PC-9 (cell line): ENCODE measurements around the gene CC2D1A. TPM values are rescaled to one million over a fixed set of nuclear protein-coding genes. Genes with fewer than 3 reads are reported as not detected.

ENCODE experiments used
- BruUV-seq: library from RNA; stranded (reverse); fragments of 400-500 nt; replicated peaks from 2 replicates; lab custom pipeline; 2021; lab: Mats Ljungman, UMichigan
- CTCF ChIA-PET: fragments of 300-600 bp; sonication (Branson Sonifier 250); formaldehyde crosslinking; loops from one replicate; lab custom pipeline; 2022; ENCODE audit warnings: antibody characterized with exemption; lab: Charles Lee
- POLR2A ChIA-PET: fragments of 300-600 bp; sonication (Branson Sonifier 250); formaldehyde crosslinking; loops from one replicate; lab custom pipeline; 2022; ENCODE audit warnings: antibody characterized with exemption; ENCODE audit not compliant: unreplicated experiment; lab: Charles Lee
- DNase-seq, 2 experiments: peaks; one replicate each; pipeline versions ENCODE4 v3.0.0 to v3.0.0-alpha.2; 2015 to 2022; ENCODE audit warnings: mixed read lengths in 1 of 2
- H2AFZ ChIP-seq: fragments of 200-600 bp; sonication (generic); 2 replicates; pipeline ENCODE4 v1.8.1; 2017; ENCODE audit warnings: antibody characterized with exemption
- H3F3A ChIP-seq: fragments of 200-600 bp; sonication (generic); 2 replicates; pipeline ENCODE4 v1.8.1; 2017; ENCODE audit warnings: antibody characterized with exemption, mild to moderate bottlenecking, low read depth; ENCODE audit not compliant: insufficient read depth
- H3K27ac ChIP-seq: fragments of 200-600 bp; sonication (generic); 2 replicates; pipeline ENCODE4 v1.6.1; 2016; ENCODE audit warnings: mixed run types
- H3K27me3 ChIP-seq: fragments of 200-600 bp; sonication (generic); 2 replicates; pipeline ENCODE4 v1.6.1; 2016; ENCODE audit warnings: low read depth, mixed run types; ENCODE audit not compliant: insufficient read depth
- H3K36me3 ChIP-seq: fragments of 200-600 bp; sonication (generic); 2 replicates; pipeline ENCODE4 v1.6.1; 2016; ENCODE audit warnings: low read depth, mixed run types
- H3K4me1 ChIP-seq: fragments of 200-600 bp; sonication (generic); replicated peaks from 2 replicates; pipeline ENCODE4 v1.6.1; 2016; ENCODE audit warnings: mixed run types; ENCODE audit not compliant: insufficient read depth
- H3K4me2 ChIP-seq: fragments of 200-600 bp; sonication (generic); 2 replicates; pipeline ENCODE4 v1.6.1; 2017; ENCODE audit warnings: mixed run types
- H3K4me3 ChIP-seq: fragments of 200-600 bp; sonication (generic); 2 replicates; pipeline ENCODE4 v1.6.1; 2016; ENCODE audit warnings: mixed run types
- H3K79me2 ChIP-seq: fragments of 200-600 bp; sonication (generic); 2 replicates; pipeline ENCODE4 v1.6.1; 2017; ENCODE audit warnings: low read depth, mixed run types
- H3K9me2 ChIP-seq: fragments of 200-600 bp; sonication (generic); 2 replicates; pipeline ENCODE4 v1.8.1; 2017; ENCODE audit warnings: mild to moderate bottlenecking; ENCODE audit not compliant: insufficient read depth
- H3K9me3 ChIP-seq: fragments of 200-600 bp; sonication (generic); 2 replicates; pipeline ENCODE4 v1.8.1; 2016; ENCODE audit warnings: low read depth; ENCODE audit not compliant: insufficient read depth
- H4K20me1 ChIP-seq: fragments of 200-600 bp; sonication (generic); 2 replicates; pipeline ENCODE4 v1.8.1; 2017; ENCODE audit not compliant: insufficient read depth
- EZH2 ChIP-seq: fragments of 200-600 bp; sonication (generic); IDR thresholded peaks from 2 replicates; pipeline ENCODE4 v1.8.0; 2017; ENCODE audit warnings: antibody characterized with exemption, low read depth
- intact Hi-C: fragments of 100-400 bp; cut with micrococcal nuclease; formaldehyde crosslinking; loops from one replicate; pipeline ENCODE4 v1.10.0; 2022; ENCODE audit not compliant: unreplicated experiment
- total RNA-seq: library from RNA; stranded (reverse); gene quantifications from 2 replicates; pipeline ENCODE4 v1.2.3, GENCODE V29; 2021
- TF ChIP-seq, protein P1 (sequence below): fragments of 200-600 bp; sonication (generic); conservative IDR thresholded peaks from 2 replicates; pipeline ENCODE4 v1.6.1; 2017; ENCODE audit warnings: mixed run types, antibody characterized with exemption, mild to moderate bottlenecking, moderate library complexity

Gene CC2D1A
- total RNA-seq, 1 experiment from 2014 or later, result 55.1 TPM

DNA sequence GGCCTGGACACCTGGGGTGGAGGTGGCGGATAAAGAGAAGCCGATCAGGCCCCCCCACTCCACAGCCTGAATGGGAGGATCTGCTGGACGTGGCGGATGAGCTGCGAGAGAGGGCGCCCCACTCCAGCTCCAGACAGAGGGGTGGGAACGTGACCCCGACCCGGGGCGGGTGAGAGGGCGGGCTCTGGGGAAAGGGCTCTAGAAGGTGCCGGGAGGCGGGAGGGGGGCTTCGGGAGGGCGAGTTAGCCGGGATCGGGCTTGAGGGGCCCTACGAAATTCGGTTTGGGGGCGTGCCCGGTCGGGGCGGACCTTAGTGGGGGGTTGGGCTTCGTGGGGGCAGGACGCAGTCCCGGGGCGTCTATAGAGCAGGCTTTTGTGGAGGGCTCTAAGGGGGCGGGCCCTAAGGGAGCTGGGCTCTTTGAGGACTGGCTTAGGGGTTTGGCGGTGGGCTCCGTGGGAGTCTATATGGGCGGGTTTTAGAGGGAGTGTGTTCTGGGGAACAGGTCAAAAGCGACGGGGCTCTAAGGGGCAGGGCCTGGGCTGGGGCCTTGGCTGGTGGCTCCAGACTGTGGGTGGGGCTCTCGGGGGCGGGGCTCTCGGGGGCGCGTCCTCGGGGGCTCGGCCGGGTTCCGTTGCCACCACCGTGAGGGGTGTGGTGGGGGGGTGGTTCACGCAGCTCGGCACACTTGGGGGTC lies 33.2 kb upstream of the CC2D1A start:
- Histone ChIP-seq H3K9me2 (no peaks in the 10 kb centered on the region), H3F3A (peaks cover 43% of the 10 kb centered on the region; the same call in 1 of the 2 replicates), H3K4me3 (peak overlapping the region; percentile 65), H3K4me2 (peak overlapping the region; percentile 81), H3K36me3 (no peaks in the 10 kb centered on the region), H4K20me1 (no peaks in the 10 kb centered on the region), H2AFZ (peak overlapping the region; percentile 89), H3K27ac (no peak overlapping the region), H3K27me3 (no peaks in the 10 kb centered on the region), H3K79me2 (no peaks in the 10 kb centered on the region), H3K9me3 (no peaks in the 10 kb centered on the region), H3K4me1 (peaks cover 9% of the 10 kb centered on the region; the same call in 1 of the 2 replicates)
- ChIA-PET POLR2A (interaction anchor here (0.6 to 0.9 kb wide), 4 partner anchors 25 to 264 kb away, joined by 3 to 4 read pairs (median 4); partner anchors contain the start of gene ASF1B), CTCF (interaction anchor here (0.5 to 1.0 kb wide), 9 partner anchors 14 to 422 kb away, joined by 3 to 23 read pairs (median 7); partner anchors contain the start of gene MRI1)
- DNase-seq, result peak; percentile 59 to 61
- TF ChIP-seq EZH2, result no peak
- TF ChIP-seq, protein P1, sequence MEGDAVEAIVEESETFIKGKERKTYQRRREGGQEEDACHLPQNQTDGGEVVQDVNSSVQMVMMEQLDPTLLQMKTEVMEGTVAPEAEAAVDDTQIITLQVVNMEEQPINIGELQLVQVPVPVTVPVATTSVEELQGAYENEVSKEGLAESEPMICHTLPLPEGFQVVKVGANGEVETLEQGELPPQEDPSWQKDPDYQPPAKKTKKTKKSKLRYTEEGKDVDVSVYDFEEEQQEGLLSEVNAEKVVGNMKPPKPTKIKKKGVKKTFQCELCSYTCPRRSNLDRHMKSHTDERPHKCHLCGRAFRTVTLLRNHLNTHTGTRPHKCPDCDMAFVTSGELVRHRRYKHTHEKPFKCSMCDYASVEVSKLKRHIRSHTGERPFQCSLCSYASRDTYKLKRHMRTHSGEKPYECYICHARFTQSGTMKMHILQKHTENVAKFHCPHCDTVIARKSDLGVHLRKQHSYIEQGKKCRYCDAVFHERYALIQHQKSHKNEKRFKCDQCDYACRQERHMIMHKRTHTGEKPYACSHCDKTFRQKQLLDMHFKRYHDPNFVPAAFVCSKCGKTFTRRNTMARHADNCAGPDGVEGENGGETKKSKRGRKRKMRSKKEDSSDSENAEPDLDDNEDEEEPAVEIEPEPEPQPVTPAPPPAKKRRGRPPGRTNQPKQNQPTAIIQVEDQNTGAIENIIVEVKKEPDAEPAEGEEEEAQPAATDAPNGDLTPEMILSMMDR, result peak; percentile 69; the same call in 1 of the 2 replicates
- intact Hi-C loops, result no loop called here
- BruUV-seq, result TSS peak; percentile 57

DNA sequence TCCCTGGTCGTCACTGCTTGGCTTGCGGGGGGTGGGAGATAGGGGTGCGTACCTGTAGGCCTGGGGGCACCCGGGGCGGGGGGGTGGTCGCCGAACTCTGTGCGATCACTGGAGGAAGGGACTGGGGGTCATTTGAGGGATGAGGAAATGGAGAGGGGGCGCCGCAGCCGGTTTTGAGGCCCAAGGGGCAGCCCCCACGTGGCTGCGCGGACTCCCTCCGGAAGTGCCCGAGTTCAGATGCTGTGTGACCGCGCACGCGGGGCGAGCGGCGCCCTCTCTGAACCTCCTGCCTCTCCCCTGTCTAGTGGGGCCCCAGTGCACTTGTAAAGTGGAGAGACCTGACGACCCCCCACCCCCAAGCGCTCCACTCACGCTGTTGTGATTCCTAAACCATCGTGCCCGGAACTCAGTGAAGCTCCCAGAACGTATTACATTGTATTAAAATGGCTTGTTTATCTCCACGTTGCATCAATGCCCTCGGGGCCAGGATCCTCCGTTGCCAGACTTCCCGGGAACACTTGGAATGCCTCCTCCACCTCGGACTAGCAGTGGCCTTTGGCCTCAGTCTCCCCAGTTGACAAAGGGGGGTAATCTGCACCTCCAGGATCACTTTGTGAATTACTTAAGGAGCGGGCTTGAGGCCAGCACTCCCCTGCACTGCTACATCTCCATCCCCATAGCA lies 32.0 kb upstream of the CC2D1A start:
- no TSS peak for BruUV-seq
- H3K4me3 ChIP-seq, result no peak overlapping the region
- no peaks in the 10 kb centered on the region for H3K79me2 ChIP-seq

DNA sequence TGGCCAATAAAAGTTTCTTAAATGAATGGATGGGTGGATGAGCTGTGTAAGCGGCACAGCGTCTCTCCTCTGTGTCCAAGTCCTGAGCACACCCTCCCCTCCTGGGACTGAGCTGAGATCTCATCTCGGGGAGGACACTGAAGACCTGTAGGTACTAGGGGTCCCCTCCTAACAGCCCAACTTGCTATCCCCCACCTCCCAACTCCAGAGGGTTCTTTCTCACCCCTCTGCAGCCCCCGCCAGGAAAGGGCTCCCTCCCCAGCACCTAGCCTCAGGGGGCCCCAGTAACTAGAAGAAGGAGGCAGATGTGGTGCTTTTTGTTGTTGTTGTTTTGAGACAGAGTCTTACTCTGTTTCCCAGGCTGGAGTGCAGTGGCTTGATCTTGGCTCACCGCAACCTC lies 30.2 kb upstream of the CC2D1A start:
- CTCF ChIA-PET, result interaction anchor here (0.5 kb wide), 1 partner anchor 596 kb away, joined by 13 read pairs; no protein-coding TSS in a partner anchor
- POLR2A ChIA-PET, result no interaction called here
- no peaks in the 10 kb centered on the region for H3K9me3 ChIP-seq
- TF ChIP-seq, protein P1, result no peak
- TF ChIP-seq EZH2, result no peak
- no peaks in the 10 kb centered on the region for H3K36me3 ChIP-seq
- peaks cover 15% of the 10 kb centered on the region for H3K4me1 ChIP-seq
- peaks cover 32% of the 10 kb centered on the region; the same call in 1 of the 2 replicates for H3F3A ChIP-seq
- H2AFZ ChIP-seq, result no peak overlapping the region
- H4K20me1 ChIP-seq, result no peaks in the 10 kb centered on the region
- no peaks in the 10 kb centered on the region for H3K27me3 ChIP-seq
- no peaks in the 10 kb centered on the region for H3K9me2 ChIP-seq
- H3K4me3 ChIP-seq, result no peak overlapping the region
- intact Hi-C loops, result no loop called here
- H3K79me2 ChIP-seq, result no peaks in the 10 kb centered on the region
- BruUV-seq, result no TSS peak
- H3K27ac ChIP-seq, result no peak overlapping the region
- no peak overlapping the region for H3K4me2 ChIP-seq
- peak in 1 of 2 experiments; percentile 19 for DNase-seq

More for the DNA sequence above, 32.0 kb upstream of the CC2D1A start:
- Histone ChIP-seq H3K27ac (no peak overlapping the region), H3K4me2 (0 out of 2 replicates have a peak overlapping the region, but pooled peaks have one; percentile 21), H3K27me3 (no peaks in the 10 kb centered on the region), H4K20me1 (no peaks in the 10 kb centered on the region), H3K36me3 (no peaks in the 10 kb centered on the region), H3K9me3 (no peaks in the 10 kb centered on the region), H3K9me2 (no peaks in the 10 kb centered on the region), H3F3A (peaks cover 32% of the 10 kb centered on the region; the same call in 1 of the 2 replicates), H3K4me1 (peaks cover 9% of the 10 kb centered on the region; the same call in 1 of the 2 replicates), H2AFZ (no peak overlapping the region)
- ChIA-PET POLR2A (no interaction called here), CTCF (no interaction called here)
- TF ChIP-seq, protein P1, result no peak
- no peak for TF ChIP-seq EZH2
- intact Hi-C loops, result no loop called here
- peak in 1 of 2 experiments; percentile 18 for DNase-seq
